Measurements from ENCODE around the gene RNU1-1.
"Not testable (repeated sequence)": the region's sequence is repeated elsewhere in the genome, so short reads cannot be mapped to it uniquely, and the experiment has no call there.

The RNU1-1 gene

DNA sequence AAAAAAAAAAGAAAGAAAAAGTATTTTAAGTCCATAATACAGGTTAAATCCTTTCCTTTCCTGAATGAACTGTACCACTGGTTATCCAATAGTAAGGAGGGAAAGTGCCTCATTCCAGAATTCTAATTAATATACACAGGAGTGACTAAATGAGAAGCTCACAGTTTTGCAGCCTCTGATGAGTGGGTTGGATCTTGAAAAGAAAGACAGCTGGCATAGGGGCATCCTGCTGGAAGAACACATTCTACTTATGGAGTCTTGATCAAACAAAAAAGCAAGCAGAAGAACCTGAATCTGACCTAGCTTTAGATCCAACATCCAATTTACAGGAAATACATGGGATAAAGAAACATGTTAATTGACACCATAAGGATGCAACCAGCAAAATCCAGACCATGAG lies 27.1 kb downstream of the RNU1-1 start:
- not testable (repeated sequence) for H3K36me3 Mint-ChIP-seq (ENCODE audit: low read depth); H3K9me3 Mint-ChIP-seq; H3K27me3 Mint-ChIP-seq; H3K4me1 Mint-ChIP-seq (ENCODE audit: low read depth); H3K4me3 Mint-ChIP-seq; H3K27ac Mint-ChIP-seq

DNA sequence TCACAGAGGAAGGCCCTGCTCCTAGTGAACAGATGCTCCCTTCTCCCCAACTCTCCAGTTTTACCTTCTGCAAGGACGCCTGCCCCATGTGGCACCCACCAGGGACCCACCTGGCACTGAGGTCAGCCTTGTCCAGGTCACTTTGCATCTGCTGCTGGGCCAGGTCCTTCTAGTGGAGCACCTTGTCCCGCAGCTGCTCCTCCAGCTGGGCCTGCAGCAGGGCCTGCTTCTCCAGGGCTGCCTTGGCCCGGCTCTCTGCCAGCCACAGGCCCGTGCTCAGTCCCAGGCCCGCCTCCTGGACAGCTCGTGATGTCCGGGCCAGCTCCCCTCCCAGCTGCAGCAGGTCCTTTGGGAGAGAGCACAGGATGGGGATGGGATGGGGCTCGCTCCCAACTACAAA lies 27.8 kb downstream of the RNU1-1 start:
- not testable (repeated sequence) for H3K4me1 Mint-ChIP-seq (ENCODE audit: low read depth); H3K36me3 Mint-ChIP-seq (ENCODE audit: low read depth); H3K9me3 Mint-ChIP-seq; H3K27ac Mint-ChIP-seq; H3K27me3 Mint-ChIP-seq; H3K4me3 Mint-ChIP-seq

DNA sequence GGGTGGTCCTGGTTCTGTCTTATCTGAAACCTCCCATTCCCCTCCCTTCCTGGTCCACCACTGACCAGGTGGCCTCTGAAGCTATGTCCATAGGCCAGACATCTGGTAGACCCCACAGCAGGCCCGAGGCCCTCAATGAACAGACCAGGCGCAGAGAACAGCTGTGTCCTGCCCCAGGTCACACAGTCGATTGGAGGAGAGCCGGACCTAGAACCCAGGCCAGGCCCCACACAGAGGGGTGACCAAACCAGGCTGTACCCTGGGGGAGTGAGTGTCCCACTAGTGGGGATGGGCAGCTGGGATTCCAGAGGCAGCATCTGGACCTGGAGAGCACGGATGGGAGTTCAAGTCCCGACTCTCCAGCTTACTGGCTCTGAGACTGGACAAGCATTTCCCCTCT lies 29.2 kb downstream of the RNU1-1 start:
- H3K9me3 Mint-ChIP-seq, result no peaks in the 10 kb centered on the region
- H3K4me3 Mint-ChIP-seq, result no peak overlapping the region
- no peak overlapping the region for H3K27ac Mint-ChIP-seq
- no peaks in the 10 kb centered on the region for H3K27me3 Mint-ChIP-seq
- H3K36me3 Mint-ChIP-seq (ENCODE audit: low read depth), result peaks cover 10% of the 10 kb centered on the region
- H3K4me1 Mint-ChIP-seq (ENCODE audit: low read depth), result no peaks in the 10 kb centered on the region

DNA sequence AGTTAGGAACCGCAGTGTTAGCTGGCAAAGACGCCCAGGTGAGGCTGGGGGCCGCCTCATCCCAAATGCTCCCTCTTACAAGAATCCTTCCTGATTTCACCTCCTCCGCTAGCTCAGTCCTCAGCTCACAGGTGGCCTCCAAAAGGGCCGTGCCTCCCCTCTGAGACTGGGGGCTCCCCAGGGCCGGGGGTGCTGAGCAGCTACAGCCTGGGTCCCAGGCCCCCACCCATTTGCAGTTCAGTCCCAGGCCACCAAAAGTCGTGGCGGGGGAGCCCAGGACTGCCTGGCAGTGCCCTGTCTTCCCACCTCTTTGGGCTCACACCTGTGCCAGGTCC lies 29.6 kb downstream of the RNU1-1 start:
- H3K27ac Mint-ChIP-seq, result no peak overlapping the region
- H3K9me3 Mint-ChIP-seq, result no peaks in the 10 kb centered on the region
- no peaks in the 10 kb centered on the region for H3K27me3 Mint-ChIP-seq
- peaks cover 10% of the 10 kb centered on the region for H3K36me3 Mint-ChIP-seq (ENCODE audit: low read depth)
- no peak overlapping the region for H3K4me3 Mint-ChIP-seq
- H3K4me1 Mint-ChIP-seq (ENCODE audit: low read depth), result no peaks in the 10 kb centered on the region

DNA sequence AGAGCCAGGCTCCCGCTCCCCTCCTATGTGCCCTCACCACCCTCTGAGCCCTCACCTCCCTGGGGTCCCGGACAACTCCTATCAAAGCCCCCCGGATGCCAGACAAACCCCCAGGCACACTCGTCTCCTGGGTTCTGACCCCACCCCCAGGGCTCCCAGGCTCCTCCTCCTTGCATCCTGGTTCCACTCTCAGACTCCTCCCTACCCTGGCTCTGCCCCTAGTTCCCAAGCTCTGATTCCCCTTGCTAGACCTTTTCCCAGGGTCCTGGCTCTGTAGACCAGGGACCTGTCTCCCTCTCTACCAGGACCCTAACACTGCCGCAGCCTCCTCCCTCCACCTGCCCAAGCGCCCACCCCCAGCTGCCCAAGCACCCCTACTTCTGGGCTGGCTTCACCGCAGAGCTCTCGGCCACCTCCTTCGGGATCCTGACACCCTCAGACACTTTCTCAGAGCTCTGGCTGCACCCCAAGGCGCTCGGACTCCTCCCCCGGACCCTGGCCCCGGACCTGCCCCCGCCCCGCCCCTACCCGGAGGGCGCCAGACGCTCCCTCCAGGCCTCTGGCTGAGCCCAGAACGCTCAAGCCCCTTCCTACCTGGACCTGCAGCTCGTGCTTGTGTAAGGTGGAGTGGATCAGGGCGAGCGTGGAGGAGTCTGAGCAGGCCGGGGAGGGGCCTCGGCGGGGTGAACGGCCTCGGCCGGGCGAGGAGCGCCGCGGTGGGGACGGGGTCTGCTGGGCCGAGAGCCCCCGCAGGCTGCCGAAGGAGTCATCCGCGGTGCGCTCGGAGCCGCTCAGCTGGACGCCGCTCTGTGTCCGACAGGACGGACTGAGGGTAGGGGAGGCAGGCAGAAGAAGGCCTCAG lies 30.2 kb downstream of the RNU1-1 start:
- not testable (repeated sequence) for H3K36me3 Mint-ChIP-seq (ENCODE audit: low read depth); H3K9me3 Mint-ChIP-seq; H3K4me1 Mint-ChIP-seq (ENCODE audit: low read depth); H3K27me3 Mint-ChIP-seq; H3K4me3 Mint-ChIP-seq; H3K27ac Mint-ChIP-seq

DNA sequence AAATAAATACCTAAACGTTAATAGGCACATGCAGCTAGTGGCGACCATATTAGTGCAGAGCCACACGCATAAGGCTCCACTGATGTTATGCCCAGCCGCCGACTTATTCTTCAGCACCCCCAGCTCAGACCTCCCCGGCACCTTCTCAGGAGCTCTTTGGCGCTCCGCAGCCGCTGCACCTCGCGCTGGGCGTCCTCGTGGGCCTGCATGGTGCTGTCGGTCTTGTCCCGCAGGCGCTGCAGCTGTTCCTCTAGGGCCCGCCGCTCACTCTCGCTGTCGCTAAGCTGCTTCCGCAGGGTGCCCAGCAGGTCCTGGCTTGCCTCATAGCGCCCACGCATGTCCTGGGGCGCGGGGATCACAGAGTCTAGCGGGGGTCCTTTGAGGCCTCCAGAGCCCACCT lies 30.9 kb downstream of the RNU1-1 start:
- H3K27me3 Mint-ChIP-seq; H3K27ac Mint-ChIP-seq; H3K36me3 Mint-ChIP-seq (ENCODE audit: low read depth); H3K4me3 Mint-ChIP-seq; H3K9me3 Mint-ChIP-seq; H3K4me1 Mint-ChIP-seq (ENCODE audit: low read depth): not testable (repeated sequence)

DNA sequence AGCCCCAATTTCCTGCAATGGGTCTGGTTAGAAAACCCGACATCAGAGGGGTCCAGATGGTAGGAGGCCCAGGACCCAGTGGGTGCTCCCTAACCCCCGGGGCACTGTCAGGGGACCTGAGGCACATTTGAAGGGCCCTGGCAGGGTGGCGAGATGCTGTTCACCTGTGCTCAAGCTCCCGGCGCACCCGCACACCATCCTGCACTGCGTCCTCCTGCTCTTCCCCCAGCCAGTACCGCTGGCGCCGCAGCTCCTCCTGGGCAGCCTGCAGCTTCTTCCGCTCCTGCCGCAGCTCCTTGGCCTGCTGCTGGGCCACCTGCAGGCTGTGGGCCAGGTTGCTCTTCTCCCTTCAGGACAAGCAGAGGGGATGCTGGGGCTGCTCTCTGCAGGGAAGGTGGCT lies 36.0 kb downstream of the RNU1-1 start:
- Mint-ChIP-seq H3K4me3 (no peak overlapping the region), H3K36me3 (ENCODE audit: low read depth) (peaks cover 17% of the 10 kb centered on the region)

DNA sequence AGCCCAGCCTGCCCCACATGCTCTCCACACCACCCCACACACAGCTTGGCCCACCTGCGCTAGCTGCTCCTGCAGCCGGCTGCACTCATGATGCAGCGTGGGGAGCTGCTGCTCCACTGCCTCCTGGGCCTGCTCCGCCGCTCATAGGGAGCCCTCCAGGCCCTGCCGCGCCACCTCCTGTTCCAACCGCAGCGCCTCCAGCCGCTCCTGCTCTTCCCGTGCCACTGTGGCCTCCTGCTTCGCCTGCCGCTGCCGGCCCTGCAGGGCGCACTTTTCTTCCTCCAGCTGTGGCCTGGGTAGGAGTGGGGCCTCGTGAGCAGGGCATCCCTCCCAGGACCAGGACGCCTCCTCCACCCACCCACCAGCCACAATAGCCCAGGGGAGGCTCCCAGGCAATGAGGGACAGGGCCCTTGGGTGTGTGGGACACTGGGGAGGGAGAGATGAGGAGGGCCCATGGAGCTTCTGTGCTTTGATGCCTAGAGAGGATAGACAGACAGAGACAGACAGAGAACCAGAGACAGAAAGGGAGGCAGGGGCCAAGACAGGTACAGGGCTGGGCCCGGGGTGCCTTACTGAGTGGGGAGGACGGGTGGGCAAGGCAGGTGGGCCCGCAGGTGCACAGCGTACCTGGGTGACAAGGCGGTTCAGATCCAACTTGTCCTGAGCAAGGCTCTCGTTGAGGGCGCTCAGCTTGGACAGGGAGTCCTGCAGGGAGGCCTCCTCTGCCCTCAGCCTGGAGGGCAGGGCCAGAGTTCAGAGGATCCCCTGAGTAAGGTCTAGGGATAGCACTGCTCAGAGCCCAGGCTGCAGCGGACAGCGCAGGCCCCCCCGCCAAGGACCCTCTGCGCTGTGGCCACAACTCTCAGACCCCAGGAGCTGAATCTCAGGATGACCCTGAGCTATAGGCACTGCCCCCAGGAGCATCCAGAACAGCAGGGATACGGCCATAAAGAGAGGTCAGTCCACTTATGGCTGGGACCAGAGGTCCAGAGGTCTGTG lies 38.0 kb downstream of the RNU1-1 start:
- peaks cover 13% of the 10 kb centered on the region for H3K36me3 Mint-ChIP-seq (ENCODE audit: low read depth)
- H3K4me1 Mint-ChIP-seq (ENCODE audit: low read depth); H3K9me3 Mint-ChIP-seq; H3K27ac Mint-ChIP-seq; H3K4me3 Mint-ChIP-seq; H3K27me3 Mint-ChIP-seq: not testable (repeated sequence)

More for the DNA sequence above, 36.0 kb downstream of the RNU1-1 start:
- Mint-ChIP-seq H3K27ac (no peak overlapping the region), H3K9me3 (no peaks in the 10 kb centered on the region), H3K27me3 (no peaks in the 10 kb centered on the region), H3K4me1 (ENCODE audit: low read depth) (no peaks in the 10 kb centered on the region)

DNA sequence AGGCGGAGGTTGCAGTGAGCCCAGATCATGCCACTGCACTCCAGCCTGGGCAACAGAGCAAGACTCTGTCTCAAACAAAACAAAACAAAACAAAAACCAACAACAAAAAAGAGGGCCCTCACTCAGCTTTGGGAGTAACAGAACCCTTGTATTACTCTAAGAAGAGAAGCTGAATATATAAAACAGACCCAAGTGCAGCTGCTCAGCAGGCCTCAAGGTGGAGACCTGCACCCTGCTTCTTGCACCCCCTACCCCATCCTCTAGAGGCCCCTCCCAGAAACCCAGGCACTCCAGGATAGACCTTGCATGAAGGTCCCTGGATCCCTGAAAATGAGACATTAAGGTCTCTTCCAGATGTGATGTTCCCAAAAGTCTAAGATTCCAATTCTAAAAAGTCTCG lies 39.2 kb downstream of the RNU1-1 start:
- H3K4me1 Mint-ChIP-seq (ENCODE audit: low read depth); H3K27me3 Mint-ChIP-seq; H3K4me3 Mint-ChIP-seq; H3K36me3 Mint-ChIP-seq (ENCODE audit: low read depth); H3K27ac Mint-ChIP-seq; H3K9me3 Mint-ChIP-seq: not testable (repeated sequence)

DNA sequence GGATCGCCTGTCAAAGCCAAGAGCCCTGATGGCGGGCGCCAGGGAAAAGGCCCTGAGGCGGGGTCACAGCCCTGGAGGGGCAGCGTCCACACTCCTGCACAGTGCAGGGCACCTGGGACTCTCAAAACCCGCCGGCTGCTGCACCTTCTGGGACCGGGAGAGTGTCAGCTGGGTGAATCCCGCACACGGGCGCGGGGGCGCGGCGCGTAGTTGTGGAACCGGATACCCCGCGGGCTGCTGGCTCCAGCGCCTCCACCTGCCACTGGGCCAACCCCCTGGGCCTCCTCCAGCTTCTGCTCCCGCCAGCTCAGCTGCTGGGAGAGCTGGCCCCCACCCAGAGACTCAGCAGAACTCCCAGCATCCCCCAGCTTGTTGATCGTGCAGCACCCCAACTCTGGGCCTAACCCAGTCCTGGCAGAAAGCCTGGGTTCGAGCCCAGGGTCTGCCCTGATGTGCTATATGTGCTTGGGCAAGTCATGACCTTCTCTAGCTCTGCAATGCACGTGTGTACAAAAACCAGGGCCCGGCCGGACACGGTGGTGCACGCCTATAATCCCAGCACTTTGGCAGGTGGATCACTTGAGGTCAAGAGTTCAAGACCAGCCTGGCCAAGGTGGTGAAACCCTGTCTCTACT lies 39.8 kb downstream of the RNU1-1 start:
- no peaks in the 10 kb centered on the region for H3K27me3 Mint-ChIP-seq
- peaks cover 7% of the 10 kb centered on the region for H3K36me3 Mint-ChIP-seq (ENCODE audit: low read depth)
- no peak overlapping the region for H3K4me3 Mint-ChIP-seq
- no peaks in the 10 kb centered on the region for H3K4me1 Mint-ChIP-seq (ENCODE audit: low read depth)
- no peaks in the 10 kb centered on the region for H3K9me3 Mint-ChIP-seq
- H3K27ac Mint-ChIP-seq, result no peak overlapping the region

DNA sequence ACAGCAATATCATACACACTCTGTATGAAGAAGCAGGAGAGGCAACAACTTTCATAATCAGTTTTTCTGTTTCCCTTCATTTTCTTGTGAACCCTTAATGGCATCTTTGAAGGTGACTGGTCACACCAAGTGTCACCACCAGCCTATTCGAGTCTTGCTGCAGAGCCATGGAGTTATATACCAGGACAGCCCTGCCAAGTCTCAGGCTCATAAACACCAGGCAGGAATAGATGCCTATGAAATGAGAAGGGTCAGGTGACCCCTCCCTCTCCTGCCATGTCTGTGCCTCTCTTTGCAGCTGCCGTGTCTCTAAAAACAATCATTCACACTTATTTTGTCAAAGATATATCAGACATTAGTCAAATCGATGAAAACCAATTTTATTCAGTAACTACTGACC lies 45.5 kb downstream of the RNU1-1 start:
- Mint-ChIP-seq H3K27me3 (no peaks in the 10 kb centered on the region), H3K36me3 (ENCODE audit: low read depth) (peaks cover 14% of the 10 kb centered on the region), H3K27ac (no peak overlapping the region), H3K4me1 (ENCODE audit: low read depth) (no peaks in the 10 kb centered on the region), H3K4me3 (no peak overlapping the region), H3K9me3 (no peaks in the 10 kb centered on the region)

DNA sequence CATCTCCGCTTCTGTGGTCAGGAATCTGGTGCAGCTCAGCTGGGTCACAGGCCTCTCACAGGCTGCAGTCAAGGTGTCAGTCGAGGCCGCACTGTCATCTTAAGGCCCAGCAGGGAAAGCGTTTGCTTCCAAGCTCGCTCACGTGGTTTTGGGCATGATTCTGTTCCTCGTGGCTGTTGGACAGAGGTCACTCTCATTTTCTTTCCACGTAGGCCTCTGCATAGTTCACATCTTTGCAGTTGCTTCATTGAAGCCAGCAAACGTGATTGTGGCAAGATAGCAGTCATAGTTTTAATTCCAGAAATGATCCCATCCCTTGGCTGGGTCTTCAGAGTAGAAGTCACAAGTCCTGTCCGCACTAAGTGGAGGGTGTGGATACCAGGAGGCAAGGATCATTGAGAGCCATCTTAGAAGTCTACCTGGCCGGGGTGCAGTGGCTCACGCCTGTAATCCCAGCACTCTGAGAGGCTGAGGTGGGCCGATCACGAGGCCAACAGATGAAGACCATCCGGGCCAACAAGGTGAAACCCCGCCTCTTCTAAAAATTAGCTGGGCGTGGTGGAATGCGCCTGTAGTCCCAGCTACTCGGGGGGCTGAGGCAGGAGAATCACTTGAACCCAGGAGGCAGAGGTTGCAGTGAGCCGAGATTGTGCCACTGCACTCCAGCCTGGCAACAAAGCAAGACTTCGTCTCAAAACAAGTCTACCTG lies 49.0 kb downstream of the RNU1-1 start:
- Mint-ChIP-seq H3K27ac (no peak overlapping the region), H3K9me3 (no peaks in the 10 kb centered on the region), H3K27me3 (no peaks in the 10 kb centered on the region), H3K36me3 (ENCODE audit: low read depth) (peaks cover 34% of the 10 kb centered on the region), H3K4me3 (no peak overlapping the region), H3K4me1 (ENCODE audit: low read depth) (no peaks in the 10 kb centered on the region)

Data from stimulated activated naive CD8-positive, alpha-beta T cell treated with anti-CD3 and anti-CD28 coated beads, Interleukin-15, Interleukin-2, amounts not matched to agents 100 ng/mL and 50 ng/mL, for 24 hours (primary cell).